GM12874 (cell line): ENCODE measurements around the gene DISP2.

ENCODE experiments used
- TF ChIP-seq, protein P1 (sequence below): IDR thresholded peaks from 2 replicates; pipeline ENCODE4 v1.5.1; 2011; ENCODE audit warnings: low read depth, mild to moderate bottlenecking, control low read depth, low read length, moderate library complexity; ENCODE audit not compliant: insufficient read depth

DISP2 gene

DNA sequence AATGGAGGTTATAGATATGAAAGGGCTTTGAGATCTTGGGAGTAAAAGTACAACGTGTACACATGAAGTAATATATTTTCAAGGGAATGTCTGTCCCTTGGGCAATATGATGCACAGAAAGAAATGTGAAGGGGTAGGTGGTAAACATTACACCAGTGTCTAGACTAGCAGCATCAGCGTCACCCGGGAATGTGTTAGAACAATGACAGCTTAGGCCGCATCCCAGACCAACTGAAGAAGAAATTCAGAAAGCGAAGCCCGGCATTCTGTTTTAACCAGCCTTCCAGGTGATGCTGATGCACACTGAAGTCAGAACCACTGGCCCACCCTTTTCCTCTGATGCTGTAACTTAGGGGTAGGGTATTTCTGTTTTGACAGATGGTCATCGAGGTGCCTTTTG is 28.2 kb upstream of the DISP2 start:
- TF ChIP-seq, protein P1, sequence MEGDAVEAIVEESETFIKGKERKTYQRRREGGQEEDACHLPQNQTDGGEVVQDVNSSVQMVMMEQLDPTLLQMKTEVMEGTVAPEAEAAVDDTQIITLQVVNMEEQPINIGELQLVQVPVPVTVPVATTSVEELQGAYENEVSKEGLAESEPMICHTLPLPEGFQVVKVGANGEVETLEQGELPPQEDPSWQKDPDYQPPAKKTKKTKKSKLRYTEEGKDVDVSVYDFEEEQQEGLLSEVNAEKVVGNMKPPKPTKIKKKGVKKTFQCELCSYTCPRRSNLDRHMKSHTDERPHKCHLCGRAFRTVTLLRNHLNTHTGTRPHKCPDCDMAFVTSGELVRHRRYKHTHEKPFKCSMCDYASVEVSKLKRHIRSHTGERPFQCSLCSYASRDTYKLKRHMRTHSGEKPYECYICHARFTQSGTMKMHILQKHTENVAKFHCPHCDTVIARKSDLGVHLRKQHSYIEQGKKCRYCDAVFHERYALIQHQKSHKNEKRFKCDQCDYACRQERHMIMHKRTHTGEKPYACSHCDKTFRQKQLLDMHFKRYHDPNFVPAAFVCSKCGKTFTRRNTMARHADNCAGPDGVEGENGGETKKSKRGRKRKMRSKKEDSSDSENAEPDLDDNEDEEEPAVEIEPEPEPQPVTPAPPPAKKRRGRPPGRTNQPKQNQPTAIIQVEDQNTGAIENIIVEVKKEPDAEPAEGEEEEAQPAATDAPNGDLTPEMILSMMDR = no peak

DNA sequence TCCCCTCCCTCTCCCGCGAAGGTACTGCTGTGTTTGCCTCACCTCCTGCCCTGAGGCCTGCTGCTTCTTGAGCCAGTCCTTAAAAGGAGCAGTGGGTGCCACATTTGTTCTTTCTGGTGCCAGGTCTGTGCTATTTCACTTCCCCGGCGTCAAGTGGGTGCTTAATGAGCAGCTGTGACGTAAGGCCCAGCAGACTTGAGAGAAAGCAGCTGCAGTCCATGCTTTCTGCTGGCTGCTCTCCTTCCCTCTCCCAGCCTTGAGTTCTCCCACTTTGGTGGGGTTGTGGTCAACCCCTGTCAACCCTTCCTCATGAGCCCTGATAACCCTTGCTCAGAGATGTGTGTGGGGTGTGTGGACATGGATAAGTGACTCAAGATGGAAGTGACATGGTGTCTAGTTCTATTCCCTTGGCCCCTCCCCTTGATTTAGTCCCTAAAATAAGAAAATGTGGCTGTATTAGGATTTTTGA is 27.6 kb upstream of the DISP2 start:
- TF ChIP-seq, protein P1 = no peak

DNA sequence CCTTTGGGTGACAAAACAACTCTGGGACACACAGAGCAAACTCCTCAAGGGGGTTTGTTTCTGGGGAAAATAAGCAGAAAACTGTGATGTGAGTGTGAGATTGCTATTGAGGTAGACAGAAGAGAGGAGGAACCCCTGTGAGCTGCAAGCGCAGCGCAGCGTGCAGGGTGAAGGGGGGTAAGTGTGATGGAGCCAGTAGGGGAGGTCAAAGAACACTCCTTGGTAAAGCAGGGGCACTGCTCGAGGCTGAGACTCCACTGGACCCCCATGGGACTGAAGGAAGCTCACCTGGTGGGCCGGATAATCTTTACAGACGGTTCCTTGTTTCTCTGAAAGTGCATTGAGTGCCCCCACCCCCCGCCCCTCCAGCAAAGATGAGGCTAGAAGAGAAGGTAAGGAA is 27.0 kb upstream of the DISP2 start:
- TF ChIP-seq, protein P1 = no peak

DNA sequence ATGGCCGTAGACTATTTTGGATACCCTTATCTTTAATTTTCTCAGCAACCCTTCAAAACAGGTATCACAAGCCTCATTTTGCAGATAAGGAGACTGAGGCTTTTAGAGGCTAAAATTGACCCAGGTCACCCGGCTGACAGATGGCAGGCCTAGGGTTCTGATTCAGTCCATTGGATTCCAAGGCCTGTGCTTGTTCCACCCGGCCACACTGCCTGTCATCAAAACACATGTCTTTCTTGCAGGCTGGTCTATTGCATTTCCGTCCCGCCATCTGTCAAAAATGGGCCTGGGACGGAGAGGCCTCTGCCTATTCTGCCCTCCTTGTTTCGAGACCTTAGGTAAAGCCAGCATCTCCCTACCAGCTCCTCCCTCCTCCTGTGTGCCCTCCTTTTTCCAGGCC is 26.4 kb upstream of the DISP2 start:
- TF ChIP-seq, protein P1 = no peak

DNA sequence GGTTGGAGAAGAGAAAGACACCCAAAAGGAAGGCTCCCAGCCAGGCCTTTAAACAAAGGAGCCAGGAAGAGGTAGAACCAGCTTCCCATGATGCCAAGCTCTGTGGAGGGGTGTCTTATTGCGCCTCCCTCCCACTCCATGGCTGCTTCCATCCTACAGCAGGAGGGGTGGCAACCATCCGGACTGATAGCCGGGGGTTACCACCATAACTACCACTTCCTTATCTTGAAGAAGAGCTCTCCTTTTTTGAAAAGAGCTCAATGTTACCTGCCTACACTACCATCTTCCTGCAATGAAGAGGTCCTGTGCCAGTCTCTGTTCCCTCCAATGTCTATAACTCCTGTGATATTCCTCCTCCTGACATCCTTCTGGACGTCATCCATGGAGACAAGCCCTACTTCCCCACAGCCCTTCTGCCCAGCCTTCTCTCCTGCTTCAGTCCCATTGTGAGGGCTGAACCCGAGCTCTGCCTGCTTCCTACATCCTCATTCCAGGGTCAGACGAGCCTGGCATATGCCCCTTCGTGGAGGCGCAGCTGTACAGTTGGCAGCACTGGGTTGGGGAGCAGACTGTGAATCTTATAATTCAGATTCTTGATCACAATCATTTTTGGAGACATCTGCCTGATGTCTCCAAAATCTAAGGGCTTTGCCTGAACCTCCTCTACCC is 25.8 kb upstream of the DISP2 start:
- TF ChIP-seq, protein P1 = no peak

DNA sequence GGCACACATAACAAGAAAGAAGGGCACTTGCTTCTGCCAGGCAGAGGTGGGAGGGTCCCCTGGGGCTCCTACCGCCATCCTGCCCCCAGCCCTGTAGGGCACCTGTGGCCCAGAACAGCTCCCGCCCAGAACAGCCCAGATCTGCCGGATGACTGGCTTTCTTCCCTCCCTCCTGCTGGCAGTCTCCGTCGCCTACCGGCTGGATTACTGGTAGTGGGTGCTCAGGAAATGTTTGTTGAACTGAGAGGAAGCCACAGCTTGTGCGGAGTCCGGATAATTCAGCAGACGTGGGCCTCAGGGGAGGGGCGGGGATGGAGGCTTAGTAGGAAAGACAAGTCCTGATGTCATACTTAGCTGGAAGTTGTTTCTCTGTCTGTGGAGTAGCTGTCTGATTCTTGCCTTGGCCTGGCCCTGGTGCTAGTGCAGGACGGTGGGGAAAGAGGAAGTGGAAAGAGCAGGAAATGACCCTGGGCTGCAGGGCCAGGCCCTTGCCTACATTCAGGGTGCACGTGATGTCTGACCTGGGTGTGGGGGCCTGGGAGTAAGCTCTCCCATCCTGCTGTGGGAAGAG is 24.0 kb upstream of the DISP2 start:
- TF ChIP-seq, protein P1 = no peak

DNA sequence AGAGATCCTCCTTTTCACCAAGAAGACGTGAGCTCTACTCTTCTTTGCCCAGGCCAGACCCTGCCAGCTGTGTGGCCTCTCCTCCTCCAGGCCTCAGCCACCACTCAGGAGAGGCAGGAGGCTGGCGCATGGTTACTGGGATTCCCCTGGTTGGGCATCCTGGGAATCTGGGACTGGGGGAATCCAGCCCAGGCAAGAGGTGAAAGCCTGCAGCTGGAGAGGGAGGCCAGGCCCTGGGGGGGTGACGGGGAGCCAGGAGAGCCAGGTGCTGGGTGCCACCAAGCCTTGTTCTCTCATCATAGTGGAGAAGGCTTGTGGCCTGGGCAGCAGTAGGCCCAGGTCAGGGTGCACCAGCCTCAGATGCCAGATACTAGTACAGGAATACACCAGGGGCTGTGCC is 23.5 kb upstream of the DISP2 start:
- TF ChIP-seq, protein P1 = no peak
